Kidney epithelial cell (primary cell): ENCODE measurements around the gene CPXM1. TPM values are rescaled to one million over a fixed set of nuclear protein-coding genes. Genes with fewer than 3 reads are reported as not detected.

Experiments
- DNase-seq: peaks from one replicate; pipeline ENCODE4 v3.0.0-alpha.2; 2010; ENCODE audit warnings: low read depth
- H3K27me3 ChIP-seq: 2 replicates; pipeline ENCODE4 v1.6.0; 2011; ENCODE audit warnings: low read length; ENCODE audit not compliant: control insufficient read depth, insufficient read depth
- H3K36me3 ChIP-seq: 2 replicates; pipeline ENCODE4 v1.5.1; 2011; ENCODE audit warnings: low read length; ENCODE audit not compliant: control insufficient read depth, insufficient read depth
- H3K4me3 ChIP-seq: 2 replicates; pipeline ENCODE4 v1.5.1; 2011; ENCODE audit warnings: low read depth, mild to moderate bottlenecking, control low read depth, low read length
- CTCF ChIP-seq: IDR thresholded peaks from 2 replicates; pipeline ENCODE4 v1.5.1; 2011; ENCODE audit warnings: mild to moderate bottlenecking, moderate library complexity, low read length, control low read depth, inconsistent platforms; ENCODE audit not compliant: insufficient read depth, poor library complexity, severe bottlenecking
- total RNA-seq: library from RNA; depleted of rRNA; stranded (reverse); fragments of >200 nt; gene quantifications from 2 replicates; pipeline ENCODE4 v1.2.3, GENCODE V29; 2015

CPXM1 gene
- total RNA-seq, 1 donor from 2014 or later: 68.7 TPM

GRCh38 chr20:2745936-2746635 lies 54.3 kb downstream of the CPXM1 start:
- DNase-seq: no peak
- Histone ChIP-seq H3K27me3 (peaks cover 53% of the 10 kb centered on the region), H3K4me3 (no peak overlapping the region), H3K36me3 (no peaks in the 10 kb centered on the region)
- TF ChIP-seq CTCF: no peak

- no peak overlapping the region for H3K4me3 ChIP-seq
- no peak for DNase-seq
- no peaks in the 10 kb centered on the region for H3K36me3 ChIP-seq
- H3K27me3 ChIP-seq: peaks cover 47% of the 10 kb centered on the region
- no peak for TF ChIP-seq CTCF
Measured at GRCh38 chr20:2745060-2745910, 55.1 kb downstream of the CPXM1 start.

Other genes starting within 250 kb of the CPXM1 start
- gene NOP56, start 148.0 kb downstream of the CPXM1 start, total RNA-seq: 141 and 142 TPM in 2 replicates
- 99.7 and 118 TPM in 2 replicates for gene IDH3B, start 136.4 kb downstream of the CPXM1 start, total RNA-seq
- 8.1 and 9.7 TPM in 2 replicates for gene EBF4, start 107.8 kb downstream of the CPXM1 start, total RNA-seq
- not detected in 2 replicates for gene C20orf141, start 14.4 kb upstream of the CPXM1 start, total RNA-seq
- not detected in 2 replicates for gene TMEM239, start 15.7 kb upstream of the CPXM1 start, total RNA-seq
- gene PCED1A, start 40.0 kb upstream of the CPXM1 start, total RNA-seq: 30.4 and 35.5 TPM in 2 replicates
- 38.6 and 40.4 TPM in 2 replicates for gene VPS16, start 40.1 kb upstream of the CPXM1 start, total RNA-seq
- 43.3 and 48.6 TPM in 2 replicates for gene PTPRA, start 72.9 kb upstream of the CPXM1 start, total RNA-seq
- gene GNRH2, start 243.0 kb upstream of the CPXM1 start, total RNA-seq: 0.27 TPM in 1 of 2 replicates, not detected in the other
- gene MRPS26, start 245.4 kb upstream of the CPXM1 start, total RNA-seq: 70.4 and 80.8 TPM in 2 replicates